Measurements from ENCODE around the gene LIFR. TPM values are rescaled to one million over a fixed set of nuclear protein-coding genes. Genes with fewer than 3 reads are reported as not detected.

LIFR gene
- total RNA-seq, 1 experiment from 2014 or later, result 7.8 TPM

- DNase-seq, result no peak
- no peaks in the 10 kb centered on the region; the same call in 1 of the 2 replicates for H3K79me2 ChIP-seq (ENCODE audit: insufficient read depth, low read length)
- WGBS (ENCODE audit: extremely low coverage, insufficient read length, low lambda C conversion rate), result no CpG with 5 or more reads among the region's 4 CpGs
Observed at GRCh38 chr5:38547257-38547656, 9.2 kb downstream of the LIFR start.

More at GRCh38 chr5:38547257-38547656, 9.2 kb downstream of the LIFR start:
- no peak overlapping the region for H2AK5ac ChIP-seq (ENCODE audit: insufficient read length, low read length)
- no peak overlapping the region for H4K5ac ChIP-seq (ENCODE audit: insufficient read length, low read depth, low read length)
- H3T11ph ChIP-seq (ENCODE audit: low read length), result no peak overlapping the region
- H3K27me3 ChIP-seq (ENCODE audit: insufficient read depth, low read length), result no peaks in the 10 kb centered on the region
- no peak overlapping the region for H2BK120ac ChIP-seq (ENCODE audit: low read depth, low read length, poor library complexity, severe bottlenecking)
- H3K9me3 Mint-ChIP-seq, result no peaks in the 10 kb centered on the region
- no peak overlapping the region for H3K14ac ChIP-seq (ENCODE audit: insufficient read depth, low read length)
- H2BK5ac ChIP-seq (ENCODE audit: insufficient read length, low read length), result no peak overlapping the region
- no peak overlapping the region for H3K18ac ChIP-seq (ENCODE audit: insufficient read length, low read depth, low read length)
- H2BK20ac ChIP-seq (ENCODE audit: low read depth, low read length, poor library complexity, severe bottlenecking), result no peak overlapping the region
- H4K20me1 ChIP-seq (ENCODE audit: control insufficient read depth, insufficient read depth, insufficient read length), result no peaks in the 10 kb centered on the region
- H4K91ac ChIP-seq (ENCODE audit: insufficient read length, low read depth, low read length), result no peak overlapping the region
- no peaks in the 10 kb centered on the region for H3K27me3 Mint-ChIP-seq (ENCODE audit: low read depth)
- no peak overlapping the region for H3K9ac ChIP-seq (ENCODE audit: extremely low read depth, insufficient read length, low read length)
- H2AFZ ChIP-seq (ENCODE audit: low read length), result no peak overlapping the region
- no peak overlapping the region for H3K4ac ChIP-seq (ENCODE audit: low read depth, low read length)
- H2BK12ac ChIP-seq (ENCODE audit: insufficient read length, low read depth, low read length), result no peak overlapping the region
- H3K27ac Mint-ChIP-seq, result no peak overlapping the region
- TF ChIP-seq CTCF (conservative IDR thresholded peaks at IDR 0.05), result no peak
- H3K4me2 ChIP-seq (ENCODE audit: insufficient read depth, insufficient read length, low read length), result no peak overlapping the region
- H3K4me1 Mint-ChIP-seq, result peaks cover 2 to 3% of the 10 kb centered on the region in 2 experiments
- H3K23ac ChIP-seq (ENCODE audit: insufficient read length, low read depth, low read length), result no peak overlapping the region
- H3K9me3 ChIP-seq (ENCODE audit: control insufficient read depth, low read depth, low read length), result no peaks in the 10 kb centered on the region
- no peaks in the 10 kb centered on the region for H3K36me3 Mint-ChIP-seq (ENCODE audit: insufficient read depth in 1 of 3, low read depth in 3 of 3)
- no peak overlapping the region for H4K8ac ChIP-seq (replicated peaks; ENCODE audit: insufficient read length, low read depth, low read length)
- no peak overlapping the region for H2BK15ac ChIP-seq (ENCODE audit: low read depth, low read length)
- H3K4me3 Mint-ChIP-seq, result no peak overlapping the region
- H3K56ac ChIP-seq (ENCODE audit: insufficient read length, low read depth, low read length), result no peak overlapping the region
- peaks cover 3% of the 10 kb centered on the region for H3K79me1 ChIP-seq (ENCODE audit: insufficient read depth, low read depth, low read length, poor library complexity, severe bottlenecking)
- H3K23me2 ChIP-seq (ENCODE audit: insufficient read length, low read depth, low read length, poor library complexity, severe bottlenecking), result no peaks in the 10 kb centered on the region
- peaks cover 3% of the 10 kb centered on the region for H3K4me1 ChIP-seq (ENCODE audit: insufficient read depth, low read length)
- H3K27ac ChIP-seq (ENCODE audit: insufficient read length, low read depth, low read length), result no peak overlapping the region

All from H9 (cell line).